ENCODE data around the gene SLX4.

DNA sequence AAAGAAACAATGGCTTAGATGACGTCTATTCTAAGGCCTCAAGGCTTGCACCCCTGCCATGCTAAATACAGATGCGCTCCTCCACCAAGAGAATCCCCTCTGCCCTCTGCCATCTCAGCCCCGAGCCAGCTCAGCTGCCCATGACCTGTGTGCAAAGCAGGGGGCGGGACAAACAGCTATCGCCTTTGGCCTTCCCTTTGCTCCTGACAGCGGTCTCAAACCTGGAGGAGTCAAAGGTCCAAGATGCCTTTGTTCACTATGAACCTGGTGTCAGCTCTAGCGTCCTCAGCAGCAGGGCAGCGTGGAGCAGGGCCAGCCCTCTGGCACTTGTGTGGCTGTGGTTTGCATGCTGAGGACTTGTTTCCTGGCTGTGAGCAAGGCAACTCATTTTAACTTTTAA is 12.3 kb downstream of the SLX4 start:
- TF ChIP-seq TAF1 (IDR thresholded peaks at IDR 0.05; ENCODE audit: borderline replicate concordance, low read depth, low read length): no peak
- no peak for TF ChIP-seq POLR2A (IDR thresholded peaks at IDR 0.05; ENCODE audit: low read depth, low read length)

Data from GM12892 (cell line).